Hepatocyte (in vitro differentiated cells): ENCODE measurements around the gene RNU4-1. TPM values are rescaled to one million over a fixed set of nuclear protein-coding genes. Genes with fewer than 3 reads are reported as not detected.

ENCODE experiments used
- DNase-seq: peaks from one replicate; pipeline ENCODE4 v3.0.0-alpha.2; 2016; ENCODE audit warnings: low spot score
- H2AFZ ChIP-seq: fragments of 200-600 bp; sonication (generic); 2 replicates; pipeline ENCODE4 v1.6.0; 2016; ENCODE audit warnings: antibody characterized with exemption, mild to moderate bottlenecking
- H3K27ac ChIP-seq: fragments of 200-600 bp; sonication (generic); 2 replicates; pipeline ENCODE4 v1.5.1; 2016; ENCODE audit warnings: mild to moderate bottlenecking
- H3K27me3 ChIP-seq: fragments of 200-600 bp; sonication (generic); 2 replicates; pipeline ENCODE4 v1.6.1; 2016
- H3K36me3 ChIP-seq: fragments of 200-600 bp; sonication (generic); replicated peaks from 2 replicates; pipeline ENCODE4 v1.5.1; 2016; ENCODE audit warnings: low read depth; ENCODE audit not compliant: insufficient read depth
- H3K4me1 ChIP-seq: fragments of 200-600 bp; sonication (generic); 2 replicates; pipeline ENCODE4 v1.5.1; 2016; ENCODE audit warnings: mild to moderate bottlenecking, moderate library complexity; ENCODE audit not compliant: insufficient read depth
- H3K4me2 ChIP-seq: fragments of 200-600 bp; sonication (generic); 2 replicates; pipeline ENCODE4 v1.6.0; 2016
- H3K4me3 ChIP-seq: fragments of 200-600 bp; sonication (generic); 2 replicates; pipeline ENCODE4 v1.5.1; 2016; ENCODE audit warnings: mild to moderate bottlenecking
- H3K79me2 ChIP-seq: fragments of 200-600 bp; sonication (generic); 2 replicates; pipeline ENCODE4 v1.6.0; 2017; ENCODE audit warnings: mild to moderate bottlenecking
- H3K9me2 ChIP-seq: fragments of 200-600 bp; sonication (generic); replicated peaks from 2 replicates; pipeline ENCODE4 v1.6.0; 2017; ENCODE audit warnings: mild to moderate bottlenecking; ENCODE audit not compliant: insufficient read depth
- H3K9me3 ChIP-seq: fragments of 200-600 bp; sonication (generic); 2 replicates; pipeline ENCODE4 v1.5.1; 2016; ENCODE audit warnings: low read depth, mild to moderate bottlenecking
- H4K20me1 ChIP-seq: fragments of 200-600 bp; sonication (generic); 2 replicates; pipeline ENCODE4 v1.6.0; 2016; ENCODE audit warnings: mild to moderate bottlenecking; ENCODE audit not compliant: insufficient read depth, poor library complexity, severe bottlenecking
- EZH2 ChIP-seq: fragments of 200-600 bp; sonication (generic); IDR thresholded peaks from 2 replicates; pipeline ENCODE4 v1.6.1; 2016; ENCODE audit warnings: antibody characterized with exemption, mild to moderate bottlenecking, borderline replicate concordance
- EZH2phosphoT487 ChIP-seq: fragments of 200-600 bp; sonication (generic); IDR thresholded peaks from one replicate; pipeline ENCODE4 v1.6.1; 2018; ENCODE audit warnings: antibody characterized with exemption, mild to moderate bottlenecking, low read depth, moderate library complexity; ENCODE audit not compliant: unreplicated experiment, severe bottlenecking
- WGBS: methylation state at CpG from one replicate; pipeline ENCODE4 v1.1.6; 2016; ENCODE audit warnings: low lambda C conversion rate; ENCODE audit errors: missing lambda C conversion rate; 5-methylcytosine and 5-hydroxymethylcytosine counted together
- polyA plus RNA-seq: library from polyadenylated mRNA; unstranded; fragments of >200 nt; fragmentation: Nextera tagmentation; extraction: Ambion mirVana; gene quantifications from 2 replicates; pipeline ENCODE4 v1.2.1, GENCODE V29; 2016
- total RNA-seq: library from RNA; depleted of rRNA; stranded (reverse); fragments of >200 nt; gene quantifications from 2 replicates; pipeline ENCODE4 v1.2.3, GENCODE V29; 2014
- TF ChIP-seq, protein P1 (sequence below): fragments of 200-600 bp; sonication (generic); IDR thresholded peaks from 2 replicates; pipeline ENCODE4 v1.5.1; 2016; ENCODE audit warnings: antibody characterized with exemption, mild to moderate bottlenecking; ENCODE audit not compliant: poor library complexity

Gene RNU4-1
- total and polyA plus RNA-seq, 2 experiments from 2014 or later = under 0.01 TPM; not detected in 1

GRCh38 chr12:120264904-120265472 lies 28.0 kb downstream of the RNU4-1 start:
- Histone ChIP-seq H3K27ac (peak overlapping the region; percentile 84), H3K4me1 (peaks cover 42% of the 10 kb centered on the region), H3K9me3 (no peaks in the 10 kb centered on the region), H4K20me1 (peaks cover 41% of the 10 kb centered on the region), H3K79me2 (peaks cover 55% of the 10 kb centered on the region), H3K4me2 (peak overlapping the region; percentile 82), H3K4me3 (peak overlapping the region; percentile 95), H3K27me3 (no peaks in the 10 kb centered on the region), H3K9me2 (no peaks in the 10 kb centered on the region), H2AFZ (no peak overlapping the region), H3K36me3 (no peaks in the 10 kb centered on the region)
- 5% methylated on average over 6 of the region's 29 CpGs for WGBS
- no peak for DNase-seq
- TF ChIP-seq EZH2phosphoT487 (no peak), EZH2 (no peak)
- TF ChIP-seq, protein P1, sequence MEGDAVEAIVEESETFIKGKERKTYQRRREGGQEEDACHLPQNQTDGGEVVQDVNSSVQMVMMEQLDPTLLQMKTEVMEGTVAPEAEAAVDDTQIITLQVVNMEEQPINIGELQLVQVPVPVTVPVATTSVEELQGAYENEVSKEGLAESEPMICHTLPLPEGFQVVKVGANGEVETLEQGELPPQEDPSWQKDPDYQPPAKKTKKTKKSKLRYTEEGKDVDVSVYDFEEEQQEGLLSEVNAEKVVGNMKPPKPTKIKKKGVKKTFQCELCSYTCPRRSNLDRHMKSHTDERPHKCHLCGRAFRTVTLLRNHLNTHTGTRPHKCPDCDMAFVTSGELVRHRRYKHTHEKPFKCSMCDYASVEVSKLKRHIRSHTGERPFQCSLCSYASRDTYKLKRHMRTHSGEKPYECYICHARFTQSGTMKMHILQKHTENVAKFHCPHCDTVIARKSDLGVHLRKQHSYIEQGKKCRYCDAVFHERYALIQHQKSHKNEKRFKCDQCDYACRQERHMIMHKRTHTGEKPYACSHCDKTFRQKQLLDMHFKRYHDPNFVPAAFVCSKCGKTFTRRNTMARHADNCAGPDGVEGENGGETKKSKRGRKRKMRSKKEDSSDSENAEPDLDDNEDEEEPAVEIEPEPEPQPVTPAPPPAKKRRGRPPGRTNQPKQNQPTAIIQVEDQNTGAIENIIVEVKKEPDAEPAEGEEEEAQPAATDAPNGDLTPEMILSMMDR = no peak

- DNase-seq = no peak
- 35% methylated on average over 15 of the region's 15 CpGs for WGBS
- Histone ChIP-seq H3K27me3 (no peaks in the 10 kb centered on the region), H3K4me2 (peak overlapping the region; percentile 82), H4K20me1 (peaks cover 47% of the 10 kb centered on the region), H3K36me3 (no peaks in the 10 kb centered on the region), H2AFZ (no peak overlapping the region), H3K27ac (peak overlapping the region; percentile 84), H3K4me1 (peaks cover 43% of the 10 kb centered on the region), H3K79me2 (peaks cover 62% of the 10 kb centered on the region), H3K9me3 (no peaks in the 10 kb centered on the region), H3K9me2 (no peaks in the 10 kb centered on the region), H3K4me3 (peak overlapping the region; percentile 95)
- TF ChIP-seq EZH2 (no peak), EZH2phosphoT487 (no peak)
- TF ChIP-seq, protein P1 = no peak
These were observed 28.7 kb downstream of the RNU4-1 start for GRCh38 chr12:120264086-120264903.

DNA sequence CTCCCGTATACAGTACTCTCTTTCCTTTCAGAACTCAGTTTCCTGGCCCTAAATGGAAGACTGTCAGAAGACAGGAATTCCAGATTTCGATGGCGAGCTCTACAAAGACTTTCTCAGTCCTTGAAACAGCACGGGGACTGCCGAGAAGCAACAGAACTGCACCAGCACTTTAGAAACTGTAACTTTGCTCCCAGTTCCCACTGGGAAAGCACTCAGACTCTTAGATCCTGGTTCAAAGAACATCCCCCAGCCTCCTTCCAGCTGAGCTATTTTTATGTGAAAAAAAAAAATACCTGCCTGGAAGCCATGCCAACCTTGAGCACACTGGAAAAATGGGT lies 29.3 kb downstream of the RNU4-1 start:
- peaks cover 46% of the 10 kb centered on the region for H3K4me1 ChIP-seq
- no peaks in the 10 kb centered on the region for H3K27me3 ChIP-seq
- H3K9me2 ChIP-seq = no peaks in the 10 kb centered on the region
- H3K9me3 ChIP-seq = no peaks in the 10 kb centered on the region
- peak overlapping the region; percentile 82 for H3K4me2 ChIP-seq
- H4K20me1 ChIP-seq = peaks cover 52% of the 10 kb centered on the region
- H2AFZ ChIP-seq = no peak overlapping the region
- H3K4me3 ChIP-seq = peak overlapping the region; percentile 95
- H3K36me3 ChIP-seq = no peaks in the 10 kb centered on the region
- 34% methylated on average over 5 of the region's 5 CpGs for WGBS
- H3K27ac ChIP-seq = peak overlapping the region; percentile 84
- no peak for DNase-seq
- H3K79me2 ChIP-seq = peaks cover 68% of the 10 kb centered on the region
- TF ChIP-seq EZH2phosphoT487 = no peak
- TF ChIP-seq, protein P1 = no peak
- no peak for TF ChIP-seq EZH2
